ENCODE measurements around the gene SDCBP2. TPM values are rescaled to one million over a fixed set of nuclear protein-coding genes. Genes with fewer than 3 reads are reported as not detected.

SDCBP2 gene
- total RNA-seq, 1 experiment from 2014 or later: 3.3 TPM

- TF ChIP-seq RORB (CRISPR knock-in tag; IDR thresholded peaks at IDR 0.05): no peak
- TF ChIP-seq ZNF512 (CRISPR knock-in tag; IDR thresholded peaks at IDR 0.05; ENCODE audit: borderline replicate concordance): no peak
- TF ChIP-seq MLX (CRISPR knock-in tag; IDR thresholded peaks at IDR 0.05): no peak
- no peak for TF ChIP-seq GRHL2 (CRISPR knock-in tag; IDR thresholded peaks at IDR 0.05; ENCODE audit: insufficient replicate concordance, severe bottlenecking)
- no peak for TF ChIP-seq E2F5 (CRISPR knock-in tag; IDR thresholded peaks at IDR 0.05)
These were observed 2.7 kb downstream of the SDCBP2 start (continued) for GRCh38 chr20:1326031-1326930.

- CTCF ChIA-PET: interaction anchor here (0.9 to 1.6 kb wide), 6 partner anchors 9 to 178 kb away, joined by 3 to 5 read pairs (median 4); partner anchors contain the start of gene NSFL1C
- POLR2A ChIA-PET: interaction anchor here (1.1 kb wide), 1 partner anchor 10 kb away, joined by 3 read pairs; no protein-coding TSS in a partner anchor
- TF ChIP-seq ZBTB21 (CRISPR knock-in tag; IDR thresholded peaks at IDR 0.05; ENCODE audit: borderline replicate concordance) (peak; percentile 72), USF2 (CRISPR knock-in tag; IDR thresholded peaks at IDR 0.05) (no peak), ERG (CRISPR knock-in tag; IDR thresholded peaks at IDR 0.05) (0 out of 2 replicates have a peak, but pooled peaks have one; percentile 41), ETV6 (CRISPR knock-in tag; IDR thresholded peaks at IDR 0.05) (peak; percentile 75; the same call in 1 of the 2 replicates), SMAD3 (CRISPR knock-in tag; IDR thresholded peaks at IDR 0.05; ENCODE audit: borderline replicate concordance) (0 out of 2 replicates have a peak, but pooled peaks have one; percentile 43), JUN (CRISPR knock-in tag; IDR thresholded peaks at IDR 0.05) (0 out of 2 replicates have a peak, but pooled peaks have one; percentile 38), ZNF416 (CRISPR knock-in tag; IDR thresholded peaks at IDR 0.05) (no peak), NR1H2 (CRISPR knock-in tag; IDR thresholded peaks at IDR 0.05) (0 out of 2 replicates have a peak, but pooled peaks have one; percentile 29), NR2C2 (CRISPR knock-in tag; IDR thresholded peaks at IDR 0.05) (no peak), MAX (CRISPR knock-in tag; IDR thresholded peaks at IDR 0.05) (peak; percentile 88), USF1 (CRISPR knock-in tag; IDR thresholded peaks at IDR 0.05) (0 out of 2 replicates have a peak, but pooled peaks have one; percentile 25), ATF6 (CRISPR knock-in tag; IDR thresholded peaks at IDR 0.05) (no peak), E2F4 (CRISPR knock-in tag; IDR thresholded peaks at IDR 0.05; ENCODE audit: borderline replicate concordance, low read depth) (no peak)
- H3K36me3 Mint-ChIP-seq: no peaks in the 10 kb centered on the region
- no peak overlapping the region for H3K27ac Mint-ChIP-seq
- peak; percentile 96 for DNase-seq (ENCODE audit: low spot score)
- peaks cover 8% of the 10 kb centered on the region for H3K27me3 Mint-ChIP-seq (ENCODE audit: low read depth)
- peaks cover 7% of the 10 kb centered on the region; the same call in 1 of the 2 replicates for H3K4me1 Mint-ChIP-seq
- H3K4me3 Mint-ChIP-seq: no peak overlapping the region
- ATAC-seq: peak; percentile 85
- no peaks in the 10 kb centered on the region for H3K9me3 Mint-ChIP-seq
These were observed 3.5 kb downstream of the SDCBP2 start for GRCh38 chr20:1325173-1326030.
